ENCODE results near the gene BMPER.
"Not testable (repeated sequence)": the region's sequence is repeated elsewhere in the genome, so short reads cannot be mapped to it uniquely, and the experiment has no call there.

The BMPER gene

GRCh38 chr7:34137176-34137575, 231.8 kb downstream of the BMPER start:
- no peak for DNase-seq (ENCODE audit: low spot score)

GRCh38 chr7:34138483-34138882, 233.1 kb downstream of the BMPER start:
- DNase-seq (ENCODE audit: low spot score), result no peak

DNA sequence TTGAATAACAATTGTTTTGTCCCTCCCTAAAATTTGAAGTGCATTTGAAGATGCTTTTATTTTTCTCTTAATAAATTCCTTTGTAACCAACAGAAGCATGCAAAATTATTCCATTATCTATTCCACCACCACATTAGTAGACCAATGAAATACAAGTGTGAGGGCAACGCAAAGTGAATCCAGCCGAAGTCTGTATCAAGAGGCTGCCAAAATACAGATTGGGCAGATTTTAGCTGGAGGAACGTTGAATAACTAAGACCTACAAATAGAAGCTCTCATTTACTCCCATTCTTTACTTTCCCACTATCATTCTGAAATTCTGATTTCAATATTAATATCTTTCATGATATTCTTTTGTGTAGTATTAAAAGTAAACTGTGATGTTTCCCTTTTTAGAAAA, 233.7 kb downstream of the BMPER start:
- DNase-seq (ENCODE audit: low spot score), result no peak

- no peak for DNase-seq (ENCODE audit: low spot score)
Measured at GRCh38 chr7:34140066-34140465, 234.7 kb downstream of the BMPER start.

GRCh38 chr7:34143402-34143801, 238.1 kb downstream of the BMPER start:
- DNase-seq (ENCODE audit: low spot score), result no peak

GRCh38 chr7:34145603-34146002, 240.3 kb downstream of the BMPER start:
- DNase-seq (ENCODE audit: low spot score), result no peak

- no peak for DNase-seq (ENCODE audit: low spot score)
Measured at GRCh38 chr7:34153656-34154270, 248.4 kb downstream of the BMPER start.

GRCh38 chr7:34155220-34155908, 250.0 kb downstream of the BMPER start:
- peak; percentile 83 for DNase-seq (ENCODE audit: low spot score)

DNA sequence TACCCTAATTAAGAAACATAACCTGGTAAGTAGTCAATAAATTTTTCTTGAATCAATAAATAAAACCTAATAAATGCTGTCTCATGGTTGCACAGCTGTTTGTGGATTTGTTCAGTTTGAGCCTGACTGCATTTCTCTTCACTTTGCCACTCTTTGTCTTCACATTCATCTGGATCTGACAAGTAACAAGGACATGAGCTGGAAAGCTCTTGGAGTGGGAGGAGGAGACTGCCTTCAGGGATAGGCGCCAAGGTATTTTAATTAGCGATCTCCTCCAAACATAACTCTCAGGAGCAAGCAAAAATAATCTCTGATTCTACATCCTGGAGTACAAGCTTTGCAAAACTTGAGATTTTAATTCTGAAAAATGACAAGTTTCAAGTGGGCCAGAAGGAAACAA, 251.0 kb downstream of the BMPER start:
- DNase-seq (ENCODE audit: low spot score), result no peak

DNA sequence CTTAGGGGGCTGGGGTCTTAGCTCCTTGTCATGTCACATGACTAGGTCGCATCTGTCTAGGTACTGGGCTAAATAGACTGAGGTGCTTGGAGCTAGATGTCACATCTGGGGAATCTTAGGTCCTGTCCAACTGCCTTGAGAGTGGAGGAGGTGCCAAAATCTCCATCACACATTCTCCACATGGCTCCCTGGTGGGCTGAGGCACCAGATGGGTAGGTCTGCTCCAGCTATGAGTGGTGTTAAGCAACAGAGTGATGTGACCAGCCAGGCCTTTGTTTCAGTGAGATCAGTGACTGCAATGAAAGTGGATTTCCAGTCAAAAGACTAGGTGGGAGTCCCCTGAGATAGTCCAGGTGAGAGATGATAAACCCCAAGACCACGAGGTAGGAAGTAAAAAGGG, 251.8 kb downstream of the BMPER start:
- DNase-seq (ENCODE audit: low spot score), result no peak

DNA sequence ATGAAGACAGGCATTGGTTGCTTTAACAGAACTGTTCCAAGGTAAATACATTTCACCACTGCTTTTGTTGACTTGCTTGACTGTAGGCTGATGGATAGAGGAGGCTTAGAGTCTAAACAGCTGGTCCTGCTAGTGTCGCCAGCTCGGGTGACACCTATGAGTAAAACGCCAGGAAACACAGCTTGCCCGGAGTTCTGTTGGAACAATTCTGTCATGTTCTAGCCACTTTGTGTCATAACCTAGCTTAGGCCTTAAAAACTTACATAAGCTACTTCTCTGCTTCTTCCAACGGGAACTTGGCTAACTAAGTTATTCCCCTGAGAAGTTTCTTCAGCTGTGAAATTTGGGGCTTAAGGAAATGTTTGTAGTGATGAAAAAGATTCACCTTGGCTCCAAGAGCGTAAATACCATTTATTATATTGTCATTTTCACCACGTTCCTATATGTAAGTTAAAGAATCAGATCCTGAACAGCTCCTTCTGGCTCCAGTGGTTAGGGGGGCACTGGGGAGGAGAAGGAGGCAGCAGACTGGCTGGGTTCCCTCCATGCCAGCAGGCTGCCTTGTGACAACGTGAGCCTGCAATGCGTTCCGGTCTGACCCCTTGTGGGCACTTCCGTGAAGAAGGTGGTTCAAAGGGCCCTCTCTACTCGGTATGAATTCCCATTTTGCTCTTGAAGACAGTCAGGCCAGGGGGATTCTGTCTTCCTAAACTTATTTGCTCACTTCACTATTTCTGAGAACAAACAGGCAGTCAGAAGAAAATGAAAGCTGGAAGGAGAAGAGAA, 253.2 kb downstream of the BMPER start:
- DNase-seq (ENCODE audit: low spot score), result peak; percentile 18

- DNase-seq (ENCODE audit: low spot score), result peak; percentile 46
Measured at GRCh38 chr7:34160261-34160752, 255.0 kb downstream of the BMPER start.

DNA sequence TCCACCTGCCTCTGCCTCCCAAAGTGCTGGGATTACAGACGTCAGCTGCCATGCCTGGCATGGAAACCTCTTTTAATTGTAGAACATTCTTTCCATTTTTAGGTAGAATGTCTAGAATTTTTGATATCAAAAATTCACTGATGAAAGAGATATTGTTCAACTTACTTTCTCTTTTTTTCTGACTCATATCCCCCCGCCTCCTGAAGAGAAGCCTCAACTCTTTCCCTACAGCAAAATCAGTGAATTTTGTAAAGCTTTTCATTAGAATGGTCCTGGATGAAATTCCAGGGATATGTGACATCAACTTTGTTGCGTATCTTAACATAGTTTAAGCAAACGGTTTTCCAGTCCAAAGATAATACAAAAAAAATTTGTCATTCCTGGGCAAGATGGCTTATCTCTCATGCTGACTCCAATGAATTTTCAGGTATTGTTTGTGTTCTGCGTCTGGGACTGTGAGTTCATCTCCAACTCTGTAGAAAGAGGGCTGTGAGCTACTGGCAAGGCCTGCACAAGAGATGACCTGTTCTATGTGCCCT, 256.8 kb downstream of the BMPER start:
- no peak for DNase-seq (ENCODE audit: low spot score)

DNA sequence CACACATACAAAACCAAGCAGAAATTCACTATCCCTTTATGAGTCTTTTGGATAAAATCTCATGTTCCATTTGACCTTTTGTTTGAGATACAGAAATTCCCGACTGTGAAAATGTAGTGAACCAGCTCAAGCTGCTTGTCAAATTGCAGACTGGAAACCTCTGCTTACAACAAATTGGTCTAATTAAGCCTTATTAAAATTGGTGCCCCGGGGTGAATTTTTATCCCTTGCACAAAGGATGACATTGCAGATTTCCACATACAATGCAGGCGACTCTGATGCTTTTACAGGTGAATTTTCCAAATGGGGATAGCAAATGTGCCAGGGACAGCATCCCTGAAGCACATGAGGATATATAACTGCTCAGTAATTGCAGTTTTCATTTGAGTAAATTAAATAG, 257.3 kb downstream of the BMPER start:
- DNase-seq (ENCODE audit: low spot score), result no peak

DNA sequence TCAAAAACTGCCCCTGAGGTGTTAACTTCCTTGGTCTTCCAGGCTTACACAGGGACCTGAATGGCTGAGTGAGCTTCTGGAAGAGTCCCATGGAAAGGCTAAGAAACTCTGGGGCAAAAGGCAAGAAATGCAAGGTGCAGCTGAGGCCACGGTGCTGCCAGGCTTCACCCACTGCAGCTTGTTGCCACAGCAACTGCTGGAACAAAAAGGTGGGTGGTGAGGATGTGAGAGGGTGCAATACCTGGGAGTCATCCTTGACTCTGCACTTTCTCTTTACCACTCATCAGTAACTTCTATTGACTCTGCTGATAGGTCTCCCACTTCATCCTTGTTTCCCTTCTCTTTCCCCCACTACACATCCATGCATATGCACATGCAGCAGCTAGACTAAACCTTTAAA, 258.6 kb downstream of the BMPER start:
- no peak for DNase-seq (ENCODE audit: low spot score)

DNA sequence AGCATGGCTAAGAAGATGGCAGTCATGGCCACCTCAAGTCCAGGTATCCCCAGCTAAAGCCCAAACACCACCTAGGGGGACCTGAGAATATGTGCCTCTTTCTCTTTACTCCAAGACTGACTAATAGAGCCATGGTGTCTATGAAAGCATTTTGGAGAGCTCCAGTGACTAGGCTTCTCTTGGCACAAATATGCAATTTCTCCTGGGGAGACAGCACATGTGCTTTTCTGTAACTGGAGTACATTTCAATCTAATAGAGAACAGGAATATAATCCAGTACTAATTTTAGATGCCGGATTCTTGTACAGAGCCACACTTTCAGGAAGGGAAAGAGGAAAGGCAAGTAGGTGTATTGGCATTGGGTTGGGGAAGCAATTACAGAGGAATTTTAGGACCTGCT, 260.1 kb downstream of the BMPER start:
- no peak for DNase-seq (ENCODE audit: low spot score)

- DNase-seq (ENCODE audit: low spot score), result peak; percentile 28
Measured at GRCh38 chr7:34165927-34166550, 260.7 kb downstream of the BMPER start.

- DNase-seq (ENCODE audit: low spot score), result no peak
Measured at GRCh38 chr7:34168013-34168412, 262.7 kb downstream of the BMPER start.

- DNase-seq (ENCODE audit: low spot score), result not testable (repeated sequence)
Measured at GRCh38 chr7:34174688-34175616, 269.6 kb downstream of the BMPER start.

GRCh38 chr7:34175837-34176236, 270.5 kb downstream of the BMPER start:
- DNase-seq (ENCODE audit: low spot score), result no peak

DNA sequence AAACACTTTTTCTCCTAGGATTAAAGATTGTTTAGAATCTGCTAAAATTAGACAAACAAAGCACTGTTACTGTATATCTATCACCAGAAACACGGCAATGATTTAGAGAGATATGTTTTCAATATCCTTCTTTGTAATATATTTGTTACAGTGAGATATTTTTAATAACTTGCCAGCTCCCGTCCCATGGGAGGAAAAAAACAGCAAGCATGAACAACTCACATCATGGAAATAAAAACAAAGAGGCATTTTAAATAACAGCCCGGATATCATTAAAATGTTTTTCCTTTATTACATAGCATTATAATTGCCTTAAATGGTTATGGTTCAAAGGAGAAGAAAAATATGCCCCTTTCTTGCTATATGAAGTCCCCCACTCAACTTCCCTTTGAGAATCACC, 272.1 kb downstream of the BMPER start:
- no peak for DNase-seq (ENCODE audit: low spot score)

All from AG08396 (cell line).